IMR-90 (cell line): ENCODE data around the gene PBOV1. TPM values are rescaled to one million over a fixed set of nuclear protein-coding genes. Genes with fewer than 3 reads are reported as not detected.

ENCODE experiments used
- ATAC-seq: fragments of 200-7000 bp; cut with Tn5 transposase; 2 replicates; pipeline ENCODE4 v1.9.1; 2020; ENCODE audit warnings: low read depth, mild to moderate bottlenecking, moderate library complexity
- BruUV-seq: library from RNA; stranded (reverse); fragments of 400-500 nt; replicated peaks from 2 replicates; lab custom pipeline; 2021; lab: Mats Ljungman, UMichigan
- CTCF ChIA-PET: fragments of 300-600 bp; formaldehyde crosslinking; extraction: SDS; loops from one replicate; lab custom pipeline; 2021; ENCODE audit warnings: antibody characterized with exemption; lab: Yijun Ruan, JAX
- POLR2A ChIA-PET: fragments of 300-600 bp; sonication (Branson Sonifier 250); formaldehyde crosslinking; loops from one replicate; lab custom pipeline; 2022; ENCODE audit warnings: antibody characterized with exemption; ENCODE audit not compliant: unreplicated experiment; lab: Charles Lee
- DNase-seq: peaks from one replicate; pipeline ENCODE4 v3.0.0; 2013
- H2AFZ ChIP-seq: replicated peaks from 2 replicates; pipeline ENCODE3; 2013; ENCODE audit warnings: low read length, mild to moderate bottlenecking; ENCODE audit not compliant: poor library complexity
- H2AK5ac ChIP-seq: 2 replicates; pipeline ENCODE4 v1.6.1; 2013; ENCODE audit warnings: low read depth, low read length, inconsistent platforms
- H2AK9ac ChIP-seq: replicated peaks from 2 replicates; pipeline ENCODE3; 2013; ENCODE audit warnings: mild to moderate bottlenecking, low read depth, low read length, moderate library complexity; ENCODE audit not compliant: poor library complexity
- H2BK120ac ChIP-seq: 2 replicates; pipeline ENCODE4 v1.6.1; 2013; ENCODE audit warnings: low read depth, low read length, inconsistent platforms
- H2BK15ac ChIP-seq: 3 replicates; pipeline ENCODE4 v1.6.1; 2013; ENCODE audit warnings: low read depth, low read length, inconsistent platforms
- H2BK20ac ChIP-seq: 2 replicates; pipeline ENCODE4 v1.6.1; 2013; ENCODE audit warnings: low read depth, mild to moderate bottlenecking, inconsistent platforms, low read length, moderate library complexity
- H2BK5ac ChIP-seq: 2 replicates; pipeline ENCODE4 v1.6.1; 2013; ENCODE audit warnings: mild to moderate bottlenecking, low read depth, low read length, inconsistent platforms; ENCODE audit not compliant: poor library complexity, severe bottlenecking
- H3K14ac ChIP-seq: replicated peaks from 2 replicates; pipeline ENCODE4 v1.6.1; 2013; ENCODE audit warnings: low read depth, low read length, inconsistent platforms
- H3K18ac ChIP-seq: 2 replicates; pipeline ENCODE4 v1.6.1; 2013; ENCODE audit warnings: low read depth, low read length, control low read depth
- H3K23ac ChIP-seq: 2 replicates; pipeline ENCODE4 v1.6.1; 2013; ENCODE audit warnings: low read depth, low read length, inconsistent platforms
- H3K27ac ChIP-seq: 2 replicates; pipeline ENCODE4 v1.5.1; 2013; ENCODE audit warnings: mild to moderate bottlenecking, control low read depth, low read length; ENCODE audit not compliant: insufficient read depth
- H3K27me3 ChIP-seq: 2 replicates; pipeline ENCODE4 v1.6.1; 2013; ENCODE audit warnings: low read length; ENCODE audit not compliant: control insufficient read depth, insufficient read depth
- H3K36me3 ChIP-seq: 2 replicates; pipeline ENCODE4 v1.6.1; 2013; ENCODE audit warnings: low read length, mixed read lengths; ENCODE audit not compliant: control insufficient read depth, insufficient read depth
- H3K4ac ChIP-seq: 2 replicates; pipeline ENCODE4 v1.6.1; 2013; ENCODE audit warnings: low read depth, low read length, inconsistent platforms
- H3K4me1 ChIP-seq: 2 replicates; pipeline ENCODE4 v1.6.1; 2013; ENCODE audit warnings: low read length, mixed read lengths; ENCODE audit not compliant: control insufficient read depth, insufficient read depth
- H3K4me2 ChIP-seq: 2 replicates; pipeline ENCODE4 v1.6.1; 2013; ENCODE audit warnings: low read depth, mild to moderate bottlenecking, control low read depth, low read length, moderate library complexity
- H3K4me3 ChIP-seq: 2 replicates; pipeline ENCODE4 v1.5.1; 2013; ENCODE audit warnings: low read depth, mild to moderate bottlenecking, control low read depth, low read length, moderate library complexity; ENCODE audit not compliant: insufficient read depth
- H3K56ac ChIP-seq: 2 replicates; pipeline ENCODE4 v1.6.1; 2013; ENCODE audit warnings: low read length, inconsistent platforms; ENCODE audit not compliant: insufficient read depth; ENCODE audit errors: extremely low read depth
- H3K79me1 ChIP-seq, 2 experiments: 2 replicates each; pipeline ENCODE4 v1.6.1; 2013; ENCODE audit warnings: low read length in 2 of 2, inconsistent platforms in 1 of 2, low read depth in 1 of 2
- H3K9ac ChIP-seq: 2 replicates; pipeline ENCODE4 v1.6.1; 2013; ENCODE audit warnings: low read depth, low read length, control low read depth
- H3K9me1 ChIP-seq: 2 replicates; pipeline ENCODE4 v1.6.1; 2013; ENCODE audit warnings: low read length, inconsistent platforms; ENCODE audit not compliant: insufficient read depth
- H3K9me3 ChIP-seq: 2 replicates; pipeline ENCODE4 v1.6.1; 2013; ENCODE audit warnings: low read length; ENCODE audit not compliant: control insufficient read depth, insufficient read depth
- H4K20me1 ChIP-seq: 2 replicates; pipeline ENCODE4 v1.6.1; 2013; ENCODE audit warnings: low read length, inconsistent platforms; ENCODE audit not compliant: insufficient read depth
- H4K5ac ChIP-seq: 2 replicates; pipeline ENCODE4 v1.6.1; 2013; ENCODE audit warnings: mild to moderate bottlenecking, low read depth, low read length, control low read depth
- H4K8ac ChIP-seq, 2 experiments: 2 replicates each; pipeline ENCODE4 v1.6.1; 2013; ENCODE audit warnings: low read depth in 2 of 2, low read length in 2 of 2, control low read depth in 1 of 2, inconsistent platforms in 1 of 2
- H4K91ac ChIP-seq: 2 replicates; pipeline ENCODE4 v1.6.1; 2013; ENCODE audit warnings: low read depth, low read length, inconsistent platforms; ENCODE audit not compliant: insufficient read depth
- BHLHE40 ChIP-seq: fragments of 150-350 bp; IDR thresholded peaks from 2 replicates; pipeline ENCODE4 v1.6.1; 2016; ENCODE audit warnings: mild to moderate bottlenecking, low read depth, low read length
- CEBPB ChIP-seq: IDR thresholded peaks from 2 replicates; pipeline ENCODE4 v1.6.1; 2012; ENCODE audit warnings: low read depth, low read length, improper control_type of control experiment
- CHD1 ChIP-seq: IDR thresholded peaks from 2 replicates; pipeline ENCODE4 v1.6.1; 2012; ENCODE audit warnings: low read depth, low read length, improper control_type of control experiment
- CTCF ChIP-seq: conservative IDR thresholded peaks from 2 replicates; pipeline ENCODE4 v1.5.1; 2012; ENCODE audit warnings: mild to moderate bottlenecking, low read depth, low read length, improper control_type of control experiment
- ELK1 ChIP-seq: fragments of 150-350 bp; IDR thresholded peaks from 2 replicates; pipeline ENCODE4 v1.6.1; 2016; ENCODE audit warnings: low read depth, mild to moderate bottlenecking, low read length, moderate library complexity, borderline replicate concordance
- FOS ChIP-seq: fragments of 150-350 bp; IDR thresholded peaks from 2 replicates; pipeline ENCODE4 v1.6.1; 2016; ENCODE audit warnings: low read depth, low read length
- MAFK ChIP-seq: IDR thresholded peaks from 2 replicates; pipeline ENCODE4 v1.6.1; 2012; ENCODE audit warnings: low read depth, low read length, improper control_type of control experiment
- MAZ ChIP-seq: IDR thresholded peaks from 2 replicates; pipeline ENCODE4 v1.6.1; 2012; ENCODE audit warnings: low read depth, mild to moderate bottlenecking, low read length, improper control_type of control experiment, moderate library complexity, borderline replicate concordance
- MXI1 ChIP-seq: IDR thresholded peaks from 2 replicates; pipeline ENCODE4 v1.6.1; 2012; ENCODE audit warnings: low read depth, mild to moderate bottlenecking, low read length, moderate library complexity, borderline replicate concordance
- NFE2L2 ChIP-seq: fragments of 150-350 bp; IDR thresholded peaks from 2 replicates; pipeline ENCODE4 v1.6.1; 2016; ENCODE audit warnings: low read depth, mild to moderate bottlenecking, low read length
- POLR2A ChIP-seq: IDR thresholded peaks from 2 replicates; pipeline ENCODE4 v1.6.1; 2012; ENCODE audit warnings: mild to moderate bottlenecking, low read depth, low read length
- RAD21 ChIP-seq: IDR thresholded peaks from 2 replicates; pipeline ENCODE4 v1.6.1; 2012; ENCODE audit warnings: low read length, improper control_type of control experiment
- RCOR1 ChIP-seq: IDR thresholded peaks from 2 replicates; pipeline ENCODE4 v1.6.1; 2012; ENCODE audit warnings: mild to moderate bottlenecking, low read length, improper control_type of control experiment; ENCODE audit not compliant: insufficient replicate concordance
- RFX5 ChIP-seq: IDR thresholded peaks from 2 replicates; pipeline ENCODE4 v1.8.0; 2012; ENCODE audit warnings: low read depth, mild to moderate bottlenecking, low read length, moderate library complexity
- SMC3 ChIP-seq: fragments of 150-350 bp; IDR thresholded peaks from 2 replicates; pipeline ENCODE4 v1.6.1; 2016; ENCODE audit warnings: low read depth, mild to moderate bottlenecking, antibody characterized with exemption, low read length, moderate library complexity
- WGBS, 2 experiments: methylation state at CpG; one replicate each; pipeline versions ENCODE4 v1.1.5 to v1.1.7; 2013; ENCODE audit warnings: missing lambda C conversion rate in 2 of 2; ENCODE audit not compliant: insufficient read length in 1 of 2; ENCODE audit errors: extremely low coverage in 2 of 2; 5-methylcytosine and 5-hydroxymethylcytosine counted together
- dilution Hi-C: fragments of 300-500 bp; cut with HindIII; formaldehyde crosslinking; loops from one replicate; pipeline ENCODE4 v1.14.3; 2018; ENCODE audit warnings: low sequenced_read_pairs; ENCODE audit not compliant: unreplicated experiment
- in situ Hi-C: fragments of 300-500 bp; cut with MboI; formaldehyde crosslinking; loops from 3 replicates; pipeline ENCODE4 v1.14.3; 2019; ENCODE audit warnings: low sequenced_read_pairs, inconsistent platforms, mixed read lengths
- intact Hi-C: fragments of 100-400 bp; cut with micrococcal nuclease; formaldehyde crosslinking; loops from 2 replicates; pipeline ENCODE4 v1.10.0; 2022
- polyA plus RNA-seq, 3 experiments: library from polyadenylated mRNA; depleted of rRNA; stranded (reverse); fragments of >200 nt; gene quantifications; 2 replicates each; pipeline ENCODE4 v1.2.3, GENCODE V29; 2012; ENCODE audit warnings: low replicate concordance in 1 of 3
- total RNA-seq: library from RNA; depleted of rRNA; stranded (reverse); fragments of >200 nt; gene quantifications from 2 replicates; pipeline ENCODE4 v1.2.3, GENCODE V29; 2012
- TF ChIP-seq, protein P1 (sequence below): fragments of 150-350 bp; IDR thresholded peaks from 2 replicates; pipeline ENCODE4 v1.6.1; 2017; ENCODE audit warnings: mild to moderate bottlenecking, antibody characterized with exemption, low read length, low read depth

Gene PBOV1
- total and polyA plus RNA-seq, 2 of the 4 experiments (the other 2 are of a cell fraction) = not detected

DNA sequence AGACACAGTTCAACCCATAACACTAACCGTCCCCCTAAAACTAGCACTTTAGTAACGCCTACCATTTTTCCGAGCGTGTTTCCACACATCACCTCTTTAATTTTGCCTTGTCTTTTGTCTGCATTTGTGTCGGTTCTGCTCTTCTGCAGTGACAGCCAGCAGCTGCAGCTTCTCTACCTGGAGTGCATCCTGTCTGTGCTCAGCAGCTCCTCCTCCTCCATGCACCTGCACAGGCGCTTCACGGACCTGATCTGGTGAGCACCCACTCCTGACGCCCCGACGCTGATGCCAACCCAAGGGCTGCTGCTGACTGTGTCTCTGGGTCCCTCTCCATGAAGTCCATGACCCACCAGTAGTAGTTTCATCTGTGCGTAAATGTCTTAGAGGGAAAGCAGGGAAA lies 35.4 kb upstream of the PBOV1 start:
- TF ChIP-seq MAZ (no peak), NFE2L2 (no peak), CEBPB (no peak), BHLHE40 (no peak), RCOR1 (no peak), RFX5 (no peak), FOS (no peak), CTCF (no peak), CHD1 (no peak), ELK1 (no peak), POLR2A (no peak), SMC3 (no peak), MXI1 (no peak), RAD21 (no peak), MAFK (no peak)
- TF ChIP-seq, protein P1, sequence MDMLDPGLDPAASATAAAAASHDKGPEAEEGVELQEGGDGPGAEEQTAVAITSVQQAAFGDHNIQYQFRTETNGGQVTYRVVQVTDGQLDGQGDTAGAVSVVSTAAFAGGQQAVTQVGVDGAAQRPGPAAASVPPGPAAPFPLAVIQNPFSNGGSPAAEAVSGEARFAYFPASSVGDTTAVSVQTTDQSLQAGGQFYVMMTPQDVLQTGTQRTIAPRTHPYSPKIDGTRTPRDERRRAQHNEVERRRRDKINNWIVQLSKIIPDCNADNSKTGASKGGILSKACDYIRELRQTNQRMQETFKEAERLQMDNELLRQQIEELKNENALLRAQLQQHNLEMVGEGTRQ = no peak
- DNase-seq = no peak
- Histone ChIP-seq H4K91ac (no peak overlapping the region), H3K4ac (no peak overlapping the region), H3K14ac (no peak overlapping the region), H3K9me3 (no peaks in the 10 kb centered on the region), H4K20me1 (no peaks in the 10 kb centered on the region; the same call in 1 of the 2 replicates), H3K4me3 (no peak overlapping the region), H3K18ac (no peak overlapping the region), H3K56ac (no peak overlapping the region), H4K5ac (no peak overlapping the region), H2AK5ac (no peak overlapping the region), H2BK5ac (no peak overlapping the region), H3K27ac (no peak overlapping the region), H3K9me1 (no peaks in the 10 kb centered on the region), H3K4me1 (no peaks in the 10 kb centered on the region), H3K4me2 (no peak overlapping the region), H3K23ac (no peak overlapping the region), H4K8ac (no peak overlapping the region), H2AK9ac (no peak overlapping the region), H3K9ac (no peak overlapping the region), H2BK20ac (no peak overlapping the region), H3K79me1 (no peaks in the 10 kb centered on the region), H2BK120ac (no peak overlapping the region), H2BK15ac (no peak overlapping the region), H2AFZ (no peak overlapping the region), H3K27me3 (peaks cover 10% of the 10 kb centered on the region), H3K36me3 (no peaks in the 10 kb centered on the region)
- dilution Hi-C loops = no loop called here
- no peak for ATAC-seq
- in situ Hi-C loops = no loop called here
- intact Hi-C loops = no loop called here
- WGBS, 2 experiments = 63% methylated on average over 3 of the region's 11 CpGs; no CpG with 5 or more reads in 1 of the 2 experiments
- CTCF ChIA-PET = no interaction called here
- BruUV-seq = no TSS peak
- POLR2A ChIA-PET = no interaction called here
